AG04449 (cell line): Measurements from ENCODE around the gene PDCD10.

ENCODE experiments used
- CTCF ChIA-PET: fragments of 350-600 bp; formaldehyde crosslinking; extraction: SDS; loops from one replicate; lab custom pipeline; 2021; ENCODE audit warnings: antibody characterized with exemption; lab: Yijun Ruan, JAX
- POLR2A ChIA-PET: fragments of 400-600, 350-600 bp; formaldehyde crosslinking; extraction: SDS; loops from one replicate; lab custom pipeline; 2020; ENCODE audit warnings: antibody characterized with exemption, inconsistent platforms; lab: Yijun Ruan, JAX
- DNase-seq: peaks from one replicate; pipeline ENCODE4 v3.0.0-alpha.2; 2010; ENCODE audit warnings: low read depth, low spot score
- H3K4me3 ChIP-seq: 2 replicates; pipeline ENCODE4 v1.5.1; 2011; ENCODE audit warnings: low read depth, mild to moderate bottlenecking, control low read depth, low read length
- TF ChIP-seq, protein P1 (sequence below): IDR thresholded peaks from one replicate; pipeline ENCODE4 v1.5.1; 2011; ENCODE audit warnings: mild to moderate bottlenecking, moderate library complexity, low read length, control low read depth, inconsistent platforms; ENCODE audit not compliant: insufficient read depth; ENCODE audit errors: missing control alignments

PDCD10 gene

DNA sequence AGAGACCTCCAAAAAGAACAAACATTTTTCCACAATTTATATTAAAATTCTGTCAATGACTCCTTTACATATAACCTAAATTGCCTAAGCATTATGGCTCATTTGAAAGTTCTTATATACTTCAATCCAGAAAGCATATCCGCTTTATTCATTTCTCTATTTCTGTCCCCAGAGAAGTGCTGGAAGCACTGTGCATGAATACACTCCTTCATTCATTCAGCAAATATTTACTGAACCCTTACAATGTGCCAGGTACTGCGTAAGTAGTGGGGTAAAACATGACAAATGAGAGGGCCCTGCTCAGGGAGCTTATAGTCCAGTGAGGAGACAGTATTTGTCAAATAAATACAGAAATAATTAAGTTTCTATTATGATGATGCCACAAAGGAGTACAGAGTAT lies 3.3 kb downstream of the PDCD10 start:
- DNase-seq, result no peak
- TF ChIP-seq, protein P1, sequence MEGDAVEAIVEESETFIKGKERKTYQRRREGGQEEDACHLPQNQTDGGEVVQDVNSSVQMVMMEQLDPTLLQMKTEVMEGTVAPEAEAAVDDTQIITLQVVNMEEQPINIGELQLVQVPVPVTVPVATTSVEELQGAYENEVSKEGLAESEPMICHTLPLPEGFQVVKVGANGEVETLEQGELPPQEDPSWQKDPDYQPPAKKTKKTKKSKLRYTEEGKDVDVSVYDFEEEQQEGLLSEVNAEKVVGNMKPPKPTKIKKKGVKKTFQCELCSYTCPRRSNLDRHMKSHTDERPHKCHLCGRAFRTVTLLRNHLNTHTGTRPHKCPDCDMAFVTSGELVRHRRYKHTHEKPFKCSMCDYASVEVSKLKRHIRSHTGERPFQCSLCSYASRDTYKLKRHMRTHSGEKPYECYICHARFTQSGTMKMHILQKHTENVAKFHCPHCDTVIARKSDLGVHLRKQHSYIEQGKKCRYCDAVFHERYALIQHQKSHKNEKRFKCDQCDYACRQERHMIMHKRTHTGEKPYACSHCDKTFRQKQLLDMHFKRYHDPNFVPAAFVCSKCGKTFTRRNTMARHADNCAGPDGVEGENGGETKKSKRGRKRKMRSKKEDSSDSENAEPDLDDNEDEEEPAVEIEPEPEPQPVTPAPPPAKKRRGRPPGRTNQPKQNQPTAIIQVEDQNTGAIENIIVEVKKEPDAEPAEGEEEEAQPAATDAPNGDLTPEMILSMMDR, result no peak
- POLR2A ChIA-PET, result no interaction called here

DNA sequence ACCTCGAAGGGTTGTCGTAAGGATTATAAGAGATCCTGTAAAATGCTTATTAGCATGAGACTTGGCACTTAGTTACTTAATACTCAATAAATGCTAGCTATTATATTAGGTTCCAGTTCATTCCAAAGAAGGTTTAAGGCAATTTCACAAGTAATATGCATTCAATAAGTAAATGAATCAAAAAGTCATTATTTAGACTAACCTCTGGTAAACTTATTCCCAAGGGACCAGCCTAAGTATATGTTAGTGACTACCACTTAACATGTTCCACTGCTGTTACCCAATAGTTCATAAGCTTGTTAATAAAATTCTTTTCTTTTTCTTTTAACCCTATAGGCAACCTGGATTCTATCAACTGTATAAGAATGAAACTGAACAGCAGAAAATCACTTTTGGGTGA lies 5.1 kb downstream of the PDCD10 start:
- DNase-seq, result no peak
- TF ChIP-seq, protein P1, result no peak
- ChIA-PET CTCF (interaction anchor here (0.6 kb wide), 1 partner anchor 46 kb away, joined by 3 read pairs; no protein-coding TSS in a partner anchor), POLR2A (no interaction called here)
- H3K4me3 ChIP-seq, result no peak overlapping the region

More for the DNA sequence above, 3.3 kb downstream of the PDCD10 start:
- CTCF ChIA-PET, result no interaction called here
- H3K4me3 ChIP-seq, result no peak overlapping the region

GRCh38 chr3:167728632-167729323 lies 5.9 kb downstream of the PDCD10 start:
- no peak for DNase-seq
- ChIA-PET POLR2A (no interaction called here), CTCF (no interaction called here)
- TF ChIP-seq, protein P1, result no peak
- no peak overlapping the region for H3K4me3 ChIP-seq

- no peak overlapping the region for H3K4me3 ChIP-seq
- ChIA-PET POLR2A (no interaction called here), CTCF (no interaction called here)
- TF ChIP-seq, protein P1, result no peak
- peak; percentile 51 for DNase-seq
Observed at GRCh38 chr3:167728176-167728575, 6.5 kb downstream of the PDCD10 start.

- TF ChIP-seq, protein P1, result no peak
- POLR2A ChIA-PET, result no interaction called here
Observed at GRCh38 chr3:167723872-167724271, 10.8 kb downstream of the PDCD10 start.

GRCh38 chr3:167723025-167723512 lies 11.6 kb downstream of the PDCD10 start:
- TF ChIP-seq, protein P1, result no peak
- ChIA-PET CTCF (interaction anchor here (1.3 kb wide), 1 partner anchor 9 kb away, joined by 3 read pairs; no protein-coding TSS in a partner anchor), POLR2A (no interaction called here)
- H3K4me3 ChIP-seq, result no peak overlapping the region
- DNase-seq, result no peak

More at GRCh38 chr3:167723872-167724271, 10.8 kb downstream of the PDCD10 start:
- CTCF ChIA-PET, result interaction anchor here (1.3 kb wide), 1 partner anchor 8 kb away, joined by 3 read pairs; no protein-coding TSS in a partner anchor
- no peak overlapping the region for H3K4me3 ChIP-seq
- no peak for DNase-seq
